GM10266 (cell line): ENCODE results near the gene PHF1.

Experiments used
- DNase-seq: peaks from one replicate; pipeline ENCODE4 v3.0.0; 2012; ENCODE audit errors: extremely low spot score
- TF ChIP-seq, protein P1 (sequence below): IDR thresholded peaks from 2 replicates; pipeline ENCODE4 v1.5.1; 2012; ENCODE audit warnings: mild to moderate bottlenecking, low read depth; ENCODE audit not compliant: control insufficient read depth, insufficient read depth; ENCODE audit errors: missing control alignments

The PHF1 gene

DNA sequence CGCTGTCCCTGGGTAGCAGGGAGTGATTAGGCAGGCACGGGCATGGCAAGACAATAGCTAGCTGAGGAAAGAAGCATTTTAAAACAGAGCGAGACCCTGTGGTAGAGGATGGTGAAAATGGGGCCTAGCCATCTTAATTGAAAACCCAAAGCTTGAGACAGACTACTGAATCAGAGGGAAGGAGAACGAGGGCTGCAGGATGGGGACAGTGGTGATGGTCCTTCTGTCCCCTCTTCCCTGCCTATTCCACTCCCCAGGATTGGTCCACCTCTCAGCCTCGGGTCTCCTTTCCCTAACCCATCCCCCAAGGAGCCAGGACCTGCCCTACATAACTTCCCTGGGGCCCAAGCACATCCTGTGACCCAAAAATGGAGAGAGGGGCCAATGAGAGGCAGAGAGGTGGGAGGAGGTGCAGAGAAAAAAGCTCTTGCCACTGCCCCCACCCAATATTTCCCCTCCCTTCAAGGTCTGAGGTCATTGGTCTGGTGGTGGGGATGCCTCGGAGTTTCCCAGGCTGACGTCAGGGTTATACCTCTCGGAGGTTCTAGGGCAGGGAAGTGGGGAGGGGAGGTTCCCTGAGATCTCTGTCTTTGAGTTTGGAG, 8.0 kb downstream of the PHF1 start:
- DNase-seq = no peak

DNA sequence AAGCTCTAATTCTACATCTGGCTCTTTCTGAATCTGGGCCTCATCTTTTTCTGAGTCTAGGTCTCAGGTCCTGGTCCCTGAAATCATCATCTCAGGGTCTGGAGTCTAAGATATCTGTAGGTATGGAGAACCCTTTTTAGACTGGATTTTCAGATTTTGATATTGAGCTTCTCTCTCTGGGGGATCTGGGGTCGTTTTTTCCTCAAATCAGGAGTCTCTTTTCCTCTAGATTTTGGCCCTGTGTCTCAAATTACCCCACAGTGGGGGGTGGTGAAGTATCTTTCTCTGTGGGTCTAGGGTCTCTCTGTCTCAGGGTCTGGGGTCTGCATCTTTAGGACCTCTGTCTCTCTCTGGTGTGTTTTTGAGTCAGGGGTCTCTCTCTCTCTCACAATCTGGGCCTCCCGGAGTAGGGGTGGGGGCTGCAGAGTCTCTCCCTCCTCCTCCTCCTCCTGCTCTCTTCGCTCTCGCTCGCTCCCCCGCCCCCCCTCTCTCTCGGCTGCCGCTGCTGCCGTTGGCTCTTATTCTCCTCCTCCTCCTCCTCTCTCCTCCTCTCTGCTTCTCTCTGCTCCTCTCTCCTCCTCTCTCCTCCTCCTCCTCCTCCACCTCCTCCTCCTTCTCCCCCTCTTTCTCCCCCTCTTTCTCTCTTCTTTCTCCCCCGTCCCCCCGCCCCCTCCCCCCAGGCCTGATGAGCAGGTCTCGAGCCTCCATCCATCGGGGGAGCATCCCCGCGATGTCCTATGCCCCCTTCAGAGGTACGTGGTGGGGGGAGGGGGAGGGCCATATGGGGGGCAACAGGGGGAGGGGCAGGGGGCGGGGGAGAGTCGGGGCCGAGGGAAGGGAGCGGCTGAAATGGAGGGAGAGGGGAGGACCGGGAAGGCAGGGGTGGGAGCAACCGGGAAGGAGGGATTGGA, 9.0 kb downstream of the PHF1 start, which contains the start of gene SYNGAP1:
TSS of gene SYNGAP1 (plus strand) at position 486 of the 911 bp plus-strand sequence. CDS start at position 686, 200 bp downstream.
- TF ChIP-seq, protein P1, sequence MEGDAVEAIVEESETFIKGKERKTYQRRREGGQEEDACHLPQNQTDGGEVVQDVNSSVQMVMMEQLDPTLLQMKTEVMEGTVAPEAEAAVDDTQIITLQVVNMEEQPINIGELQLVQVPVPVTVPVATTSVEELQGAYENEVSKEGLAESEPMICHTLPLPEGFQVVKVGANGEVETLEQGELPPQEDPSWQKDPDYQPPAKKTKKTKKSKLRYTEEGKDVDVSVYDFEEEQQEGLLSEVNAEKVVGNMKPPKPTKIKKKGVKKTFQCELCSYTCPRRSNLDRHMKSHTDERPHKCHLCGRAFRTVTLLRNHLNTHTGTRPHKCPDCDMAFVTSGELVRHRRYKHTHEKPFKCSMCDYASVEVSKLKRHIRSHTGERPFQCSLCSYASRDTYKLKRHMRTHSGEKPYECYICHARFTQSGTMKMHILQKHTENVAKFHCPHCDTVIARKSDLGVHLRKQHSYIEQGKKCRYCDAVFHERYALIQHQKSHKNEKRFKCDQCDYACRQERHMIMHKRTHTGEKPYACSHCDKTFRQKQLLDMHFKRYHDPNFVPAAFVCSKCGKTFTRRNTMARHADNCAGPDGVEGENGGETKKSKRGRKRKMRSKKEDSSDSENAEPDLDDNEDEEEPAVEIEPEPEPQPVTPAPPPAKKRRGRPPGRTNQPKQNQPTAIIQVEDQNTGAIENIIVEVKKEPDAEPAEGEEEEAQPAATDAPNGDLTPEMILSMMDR = no peak
- DNase-seq = no peak

More for the DNA sequence above, 8.0 kb downstream of the PHF1 start:
- TF ChIP-seq, protein P1 = no peak

DNA sequence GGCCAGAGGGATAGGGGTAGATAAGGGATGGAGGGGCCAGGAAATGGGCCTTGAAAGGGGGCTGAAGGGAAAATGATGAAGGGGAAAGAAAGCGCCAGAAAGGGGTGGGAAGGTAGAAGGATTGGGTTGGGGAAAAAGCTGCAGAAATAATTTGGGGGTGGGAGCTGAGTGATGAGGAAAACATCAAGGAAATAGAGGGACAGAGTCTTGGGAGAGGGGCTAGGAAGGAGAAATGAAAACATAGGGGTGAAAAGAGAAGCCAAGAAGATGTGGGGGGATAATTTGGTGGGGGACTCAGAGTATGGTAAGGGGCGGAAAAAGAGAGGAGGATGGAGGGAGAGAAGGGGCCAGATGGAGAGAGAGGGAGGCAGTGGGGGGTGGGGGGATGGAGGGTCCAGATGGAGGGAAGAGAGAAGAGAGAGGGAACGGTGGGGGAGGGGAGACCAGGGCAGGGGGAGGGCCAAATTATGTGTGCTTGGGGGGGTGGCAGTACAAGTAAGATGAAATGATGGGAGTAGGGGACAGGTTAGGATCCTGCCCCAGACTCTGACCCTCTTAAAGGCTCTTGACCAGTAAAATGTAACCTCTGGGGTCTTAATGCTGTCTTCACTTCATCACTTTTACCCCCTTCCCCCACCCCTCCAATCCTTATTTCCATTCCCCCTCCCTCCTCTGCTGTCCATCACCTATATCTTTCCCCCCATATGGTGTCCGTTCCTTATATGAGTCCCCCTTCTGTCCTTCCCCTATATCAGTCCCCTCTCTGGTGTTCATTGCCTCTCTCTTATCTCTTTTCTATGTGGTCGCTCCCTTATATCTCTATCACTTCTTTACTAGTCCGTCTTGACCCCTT, 9.9 kb downstream of the PHF1 start:
- TF ChIP-seq, protein P1 = no peak
- no peak for DNase-seq

DNA sequence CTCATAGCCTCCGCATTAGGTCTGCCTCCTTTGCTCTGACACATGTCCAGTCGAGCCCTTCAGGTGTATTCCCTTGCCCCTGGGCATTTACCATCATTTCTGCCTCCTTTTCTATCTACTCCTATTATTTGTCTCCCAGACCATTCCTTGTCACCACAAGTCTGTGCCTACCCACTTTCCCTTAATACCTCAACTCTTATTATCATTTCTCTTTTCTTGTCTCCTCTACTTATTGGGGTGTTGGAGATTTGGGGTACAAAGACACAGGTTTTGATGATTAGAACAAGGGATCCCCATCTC, 10.5 kb downstream of the PHF1 start:
- TF ChIP-seq, protein P1 = no peak
- DNase-seq = no peak

DNA sequence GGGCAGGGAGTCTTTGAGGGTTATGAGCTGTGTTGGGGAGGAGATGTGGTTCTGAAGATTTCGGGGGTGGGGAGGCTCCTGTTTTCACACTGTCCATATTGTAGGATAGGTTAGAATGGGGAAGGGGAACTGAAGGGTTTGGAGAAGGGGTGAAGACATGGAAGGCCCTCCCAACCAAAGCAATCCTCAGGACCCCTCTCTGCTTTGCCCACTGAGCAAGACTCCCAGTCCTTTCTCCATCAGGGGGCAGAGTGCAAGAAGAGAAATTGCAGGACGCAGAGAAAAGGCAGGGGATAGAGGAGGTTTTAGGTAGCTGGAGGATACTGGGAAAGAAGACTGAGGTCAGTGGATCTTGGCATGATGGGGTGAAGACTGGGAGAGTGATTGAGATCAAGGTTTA, 13.0 kb downstream of the PHF1 start:
- no peak for DNase-seq
- TF ChIP-seq, protein P1 = no peak

DNA sequence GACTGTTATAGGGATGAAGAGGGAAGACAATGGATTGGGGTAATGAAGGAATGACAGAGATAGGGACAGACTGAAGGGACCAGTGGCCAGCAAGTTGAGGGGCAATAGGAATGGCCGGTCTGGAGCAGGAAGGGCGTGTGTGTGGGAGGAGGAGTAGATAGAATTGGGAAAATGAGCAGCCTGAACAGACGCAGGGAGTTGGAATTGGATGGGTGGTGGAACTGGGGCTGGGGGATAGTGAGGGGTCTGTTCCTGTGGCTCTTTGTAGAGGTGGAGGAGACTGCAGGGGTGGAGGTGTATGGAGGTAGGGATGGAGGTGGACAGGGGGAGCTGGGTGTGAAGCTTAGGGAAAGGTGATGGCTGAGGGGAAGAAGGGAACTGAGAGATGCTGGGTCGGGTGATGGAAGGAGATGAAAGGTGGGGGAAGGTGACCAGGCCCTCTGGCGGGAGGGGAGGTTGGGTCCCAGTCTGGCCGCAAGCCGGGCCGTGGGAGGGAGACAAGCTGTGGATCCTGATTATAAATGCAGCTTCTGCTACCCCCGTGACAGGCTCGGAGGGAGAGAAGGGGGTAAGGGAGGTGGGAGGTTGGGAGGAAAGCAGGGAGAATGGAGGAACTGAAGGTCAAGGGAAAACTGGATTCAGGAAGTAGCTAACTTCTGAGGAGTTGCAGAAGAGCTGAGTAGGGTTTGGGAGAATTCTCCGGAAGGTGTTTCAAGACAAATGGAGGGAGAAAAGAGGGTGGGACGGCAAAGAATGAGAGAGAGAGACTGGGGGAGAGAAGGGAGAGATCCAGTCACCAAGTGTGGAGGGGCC, 14.2 kb downstream of the PHF1 start:
- TF ChIP-seq, protein P1 = no peak
- DNase-seq = no peak
